K562 (cell line): Measurements from ENCODE around the gene DHRS3. TPM values are rescaled to one million over a fixed set of nuclear protein-coding genes. Genes with fewer than 3 reads are reported as not detected.
A peak's percentile ranks its signal among the peaks of the same experiment; 100 is the strongest.

Experiments
- CCNT2 ChIP-seq: IDR thresholded peaks from 2 replicates; pipeline ENCODE4 v1.6.1; 2011; ENCODE audit warnings: borderline replicate concordance, low read depth, mild to moderate bottlenecking, moderate library complexity, mixed read lengths, low read length; ENCODE audit not compliant: insufficient read length; ENCODE audit errors: extremely low read depth
- HMGN3 ChIP-seq: IDR thresholded peaks from 2 replicates; pipeline ENCODE4 v1.6.1; 2011; ENCODE audit warnings: borderline replicate concordance, low read depth, mild to moderate bottlenecking, mixed read lengths, low read length; ENCODE audit not compliant: insufficient read length; ENCODE audit errors: extremely low read depth
- MIER1 ChIP-seq: fragments of 450-650 bp; IDR thresholded peaks from 2 replicates; pipeline ENCODE4 v1.6.1; 2016; ENCODE audit warnings: antibody characterized with exemption, mild to moderate bottlenecking, low read depth
- RAD51 ChIP-seq: fragments of 450-650 bp; IDR thresholded peaks from 2 replicates; pipeline ENCODE4 v1.7.1; 2016; ENCODE audit warnings: low read depth, mild to moderate bottlenecking, borderline replicate concordance
- polyA plus RNA-seq, 8 experiments: library from polyadenylated mRNA; depleted of rRNA in 4 of 8; stranded (reverse) in 5 of 8; unstranded in 3 of 8; fragments of >200 nt; fragmentation: Nextera tagmentation in 2 of 8; fragmentation: Illumina TruSeq in 1 of 8; extraction: Ambion mirVana in 2 of 8; extraction: Trizol in 1 of 8; gene quantifications; 2 replicates each; pipeline versions ENCODE4 v1.2.1 to v1.2.3, GENCODE V29; 2011 to 2014; ENCODE audit warnings: inconsistent platforms in 1 of 8, missing spikeins in 1 of 8
- total RNA-seq, 7 experiments: library from RNA; depleted of rRNA in 6 of 7; stranded (reverse); fragments of >200 nt in 6 of 7; fragmentation: Illumina TruSeq in 2 of 7; extraction: Trizol in 2 of 7; gene quantifications; 2 replicates each; pipeline versions ENCODE4 v1.2.1 to v1.2.3, GENCODE V29; 2011 to 2021; ENCODE audit warnings: low replicate concordance in 1 of 7
- TF ChIP-seq, protein P1 (sequence below): fragments of 450-650 bp; IDR thresholded peaks from 2 replicates; pipeline ENCODE4 v1.6.1; 2016; ENCODE audit warnings: mild to moderate bottlenecking, moderate library complexity
- TF ChIP-seq, protein P2 (sequence below), 3 experiments: fragments of 200-800 bp in 1 of 3; sonication (Bioruptor generic) in 1 of 3; sonication (generic) in 1 of 3; formaldehyde crosslinking in 1 of 3; IDR thresholded peaks; 2 replicates each; pipeline versions ENCODE4 v1.6.1 to v1.8.0; 2016 to 2022; ENCODE audit warnings: mild to moderate bottlenecking in 2 of 3, missing compliant biosample characterization in 2 of 3, missing genetic modification characterization in 2 of 3, missing genetic modification reagents in 1 of 3
- TF ChIP-seq, protein P3 (sequence below): fragments of 450-650 bp; IDR thresholded peaks from 2 replicates; pipeline ENCODE4 v1.6.1; 2016; ENCODE audit warnings: borderline replicate concordance
- TF ChIP-seq, protein P4 (sequence below), 2 experiments: fragments of 450-650 bp in 1 of 2; sonication (generic) in 1 of 2; formaldehyde crosslinking in 1 of 2; IDR thresholded peaks in 1 of 2; conservative IDR thresholded peaks in 1 of 2; 2 replicates each; pipeline versions ENCODE4 v1.6.1 to v1.8.1; 2016 to 2023; ENCODE audit warnings: mild to moderate bottlenecking in 2 of 2, moderate library complexity in 2 of 2, inconsistent platforms in 1 of 2, missing genetic modification reagents in 1 of 2

DHRS3 gene
- total and polyA plus RNA-seq, 9 of the 15 experiments (the other 6 are each of a cell fraction or from before 2014, with no cell fraction given) = 21.0 to 116 (median 58.7) TPM

DNA sequence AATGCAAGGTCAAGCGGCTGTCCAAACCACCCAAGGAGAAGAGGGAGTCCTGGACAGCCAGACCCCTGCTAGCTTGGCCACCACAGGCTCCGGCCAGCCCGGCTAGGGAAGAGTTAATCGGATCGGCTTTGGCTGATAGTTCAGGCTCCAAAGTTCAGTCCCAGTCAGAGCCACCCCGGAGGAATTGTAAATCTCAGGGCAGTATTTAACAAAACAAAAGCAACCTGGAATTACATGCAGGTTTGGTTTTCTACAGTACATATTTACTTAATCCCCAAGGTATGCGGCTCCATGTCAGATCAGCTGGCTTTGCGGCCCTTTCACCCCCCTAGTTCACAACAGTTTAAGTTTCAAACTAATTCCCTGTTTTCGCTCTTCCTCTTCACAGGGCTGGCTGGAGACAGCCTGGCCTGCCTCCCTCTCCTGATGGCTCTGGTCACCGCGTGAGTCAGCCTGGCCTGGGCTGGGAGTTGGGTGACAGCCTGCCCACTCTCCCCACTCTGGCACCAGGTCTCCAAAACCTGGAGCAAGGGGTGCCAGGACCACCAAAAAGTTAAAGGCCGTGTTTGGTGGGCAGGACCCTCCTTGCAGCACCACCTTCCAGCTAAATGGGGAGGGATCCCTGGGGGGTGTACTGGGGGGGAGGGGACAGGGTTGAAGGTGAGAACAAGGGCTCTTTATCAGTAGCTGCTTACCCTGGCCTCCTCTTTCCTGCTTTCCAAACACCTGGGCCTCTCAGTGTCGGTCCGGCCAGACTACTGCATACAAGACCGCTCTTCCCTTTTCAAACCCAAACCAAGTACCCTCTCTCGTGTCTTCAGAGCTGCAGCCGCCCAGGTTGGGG lies 1.9 kb downstream of the DHRS3 start (continued):
- TF ChIP-seq, protein P1, sequence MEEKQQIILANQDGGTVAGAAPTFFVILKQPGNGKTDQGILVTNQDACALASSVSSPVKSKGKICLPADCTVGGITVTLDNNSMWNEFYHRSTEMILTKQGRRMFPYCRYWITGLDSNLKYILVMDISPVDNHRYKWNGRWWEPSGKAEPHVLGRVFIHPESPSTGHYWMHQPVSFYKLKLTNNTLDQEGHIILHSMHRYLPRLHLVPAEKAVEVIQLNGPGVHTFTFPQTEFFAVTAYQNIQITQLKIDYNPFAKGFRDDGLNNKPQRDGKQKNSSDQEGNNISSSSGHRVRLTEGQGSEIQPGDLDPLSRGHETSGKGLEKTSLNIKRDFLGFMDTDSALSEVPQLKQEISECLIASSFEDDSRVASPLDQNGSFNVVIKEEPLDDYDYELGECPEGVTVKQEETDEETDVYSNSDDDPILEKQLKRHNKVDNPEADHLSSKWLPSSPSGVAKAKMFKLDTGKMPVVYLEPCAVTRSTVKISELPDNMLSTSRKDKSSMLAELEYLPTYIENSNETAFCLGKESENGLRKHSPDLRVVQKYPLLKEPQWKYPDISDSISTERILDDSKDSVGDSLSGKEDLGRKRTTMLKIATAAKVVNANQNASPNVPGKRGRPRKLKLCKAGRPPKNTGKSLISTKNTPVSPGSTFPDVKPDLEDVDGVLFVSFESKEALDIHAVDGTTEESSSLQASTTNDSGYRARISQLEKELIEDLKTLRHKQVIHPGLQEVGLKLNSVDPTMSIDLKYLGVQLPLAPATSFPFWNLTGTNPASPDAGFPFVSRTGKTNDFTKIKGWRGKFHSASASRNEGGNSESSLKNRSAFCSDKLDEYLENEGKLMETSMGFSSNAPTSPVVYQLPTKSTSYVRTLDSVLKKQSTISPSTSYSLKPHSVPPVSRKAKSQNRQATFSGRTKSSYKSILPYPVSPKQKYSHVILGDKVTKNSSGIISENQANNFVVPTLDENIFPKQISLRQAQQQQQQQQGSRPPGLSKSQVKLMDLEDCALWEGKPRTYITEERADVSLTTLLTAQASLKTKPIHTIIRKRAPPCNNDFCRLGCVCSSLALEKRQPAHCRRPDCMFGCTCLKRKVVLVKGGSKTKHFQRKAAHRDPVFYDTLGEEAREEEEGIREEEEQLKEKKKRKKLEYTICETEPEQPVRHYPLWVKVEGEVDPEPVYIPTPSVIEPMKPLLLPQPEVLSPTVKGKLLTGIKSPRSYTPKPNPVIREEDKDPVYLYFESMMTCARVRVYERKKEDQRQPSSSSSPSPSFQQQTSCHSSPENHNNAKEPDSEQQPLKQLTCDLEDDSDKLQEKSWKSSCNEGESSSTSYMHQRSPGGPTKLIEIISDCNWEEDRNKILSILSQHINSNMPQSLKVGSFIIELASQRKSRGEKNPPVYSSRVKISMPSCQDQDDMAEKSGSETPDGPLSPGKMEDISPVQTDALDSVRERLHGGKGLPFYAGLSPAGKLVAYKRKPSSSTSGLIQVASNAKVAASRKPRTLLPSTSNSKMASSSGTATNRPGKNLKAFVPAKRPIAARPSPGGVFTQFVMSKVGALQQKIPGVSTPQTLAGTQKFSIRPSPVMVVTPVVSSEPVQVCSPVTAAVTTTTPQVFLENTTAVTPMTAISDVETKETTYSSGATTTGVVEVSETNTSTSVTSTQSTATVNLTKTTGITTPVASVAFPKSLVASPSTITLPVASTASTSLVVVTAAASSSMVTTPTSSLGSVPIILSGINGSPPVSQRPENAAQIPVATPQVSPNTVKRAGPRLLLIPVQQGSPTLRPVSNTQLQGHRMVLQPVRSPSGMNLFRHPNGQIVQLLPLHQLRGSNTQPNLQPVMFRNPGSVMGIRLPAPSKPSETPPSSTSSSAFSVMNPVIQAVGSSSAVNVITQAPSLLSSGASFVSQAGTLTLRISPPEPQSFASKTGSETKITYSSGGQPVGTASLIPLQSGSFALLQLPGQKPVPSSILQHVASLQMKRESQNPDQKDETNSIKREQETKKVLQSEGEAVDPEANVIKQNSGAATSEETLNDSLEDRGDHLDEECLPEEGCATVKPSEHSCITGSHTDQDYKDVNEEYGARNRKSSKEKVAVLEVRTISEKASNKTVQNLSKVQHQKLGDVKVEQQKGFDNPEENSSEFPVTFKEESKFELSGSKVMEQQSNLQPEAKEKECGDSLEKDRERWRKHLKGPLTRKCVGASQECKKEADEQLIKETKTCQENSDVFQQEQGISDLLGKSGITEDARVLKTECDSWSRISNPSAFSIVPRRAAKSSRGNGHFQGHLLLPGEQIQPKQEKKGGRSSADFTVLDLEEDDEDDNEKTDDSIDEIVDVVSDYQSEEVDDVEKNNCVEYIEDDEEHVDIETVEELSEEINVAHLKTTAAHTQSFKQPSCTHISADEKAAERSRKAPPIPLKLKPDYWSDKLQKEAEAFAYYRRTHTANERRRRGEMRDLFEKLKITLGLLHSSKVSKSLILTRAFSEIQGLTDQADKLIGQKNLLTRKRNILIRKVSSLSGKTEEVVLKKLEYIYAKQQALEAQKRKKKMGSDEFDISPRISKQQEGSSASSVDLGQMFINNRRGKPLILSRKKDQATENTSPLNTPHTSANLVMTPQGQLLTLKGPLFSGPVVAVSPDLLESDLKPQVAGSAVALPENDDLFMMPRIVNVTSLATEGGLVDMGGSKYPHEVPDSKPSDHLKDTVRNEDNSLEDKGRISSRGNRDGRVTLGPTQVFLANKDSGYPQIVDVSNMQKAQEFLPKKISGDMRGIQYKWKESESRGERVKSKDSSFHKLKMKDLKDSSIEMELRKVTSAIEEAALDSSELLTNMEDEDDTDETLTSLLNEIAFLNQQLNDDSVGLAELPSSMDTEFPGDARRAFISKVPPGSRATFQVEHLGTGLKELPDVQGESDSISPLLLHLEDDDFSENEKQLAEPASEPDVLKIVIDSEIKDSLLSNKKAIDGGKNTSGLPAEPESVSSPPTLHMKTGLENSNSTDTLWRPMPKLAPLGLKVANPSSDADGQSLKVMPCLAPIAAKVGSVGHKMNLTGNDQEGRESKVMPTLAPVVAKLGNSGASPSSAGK = peak; percentile 16; the same call in 1 of the 2 replicates
- no peak for TF ChIP-seq MIER1
- TF ChIP-seq RAD51 = no peak
- peak; percentile 8 for TF ChIP-seq HMGN3
- TF ChIP-seq, protein P2, sequence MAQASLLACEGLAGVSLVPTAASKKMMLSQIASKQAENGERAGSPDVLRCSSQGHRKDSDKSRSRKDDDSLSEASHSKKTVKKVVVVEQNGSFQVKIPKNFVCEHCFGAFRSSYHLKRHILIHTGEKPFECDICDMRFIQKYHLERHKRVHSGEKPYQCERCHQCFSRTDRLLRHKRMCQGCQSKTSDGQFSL (CRISPR knock-in tag; IDR thresholded peaks at IDR 0.05) = peak; percentile 81
- TF ChIP-seq, protein P2 (tag; IDR thresholded peaks at IDR 0.05) = peak in 1 of 2 experiments; percentile 80; a peak in 2 of 4 replicates
- no peak for TF ChIP-seq CCNT2
- TF ChIP-seq, protein P3, sequence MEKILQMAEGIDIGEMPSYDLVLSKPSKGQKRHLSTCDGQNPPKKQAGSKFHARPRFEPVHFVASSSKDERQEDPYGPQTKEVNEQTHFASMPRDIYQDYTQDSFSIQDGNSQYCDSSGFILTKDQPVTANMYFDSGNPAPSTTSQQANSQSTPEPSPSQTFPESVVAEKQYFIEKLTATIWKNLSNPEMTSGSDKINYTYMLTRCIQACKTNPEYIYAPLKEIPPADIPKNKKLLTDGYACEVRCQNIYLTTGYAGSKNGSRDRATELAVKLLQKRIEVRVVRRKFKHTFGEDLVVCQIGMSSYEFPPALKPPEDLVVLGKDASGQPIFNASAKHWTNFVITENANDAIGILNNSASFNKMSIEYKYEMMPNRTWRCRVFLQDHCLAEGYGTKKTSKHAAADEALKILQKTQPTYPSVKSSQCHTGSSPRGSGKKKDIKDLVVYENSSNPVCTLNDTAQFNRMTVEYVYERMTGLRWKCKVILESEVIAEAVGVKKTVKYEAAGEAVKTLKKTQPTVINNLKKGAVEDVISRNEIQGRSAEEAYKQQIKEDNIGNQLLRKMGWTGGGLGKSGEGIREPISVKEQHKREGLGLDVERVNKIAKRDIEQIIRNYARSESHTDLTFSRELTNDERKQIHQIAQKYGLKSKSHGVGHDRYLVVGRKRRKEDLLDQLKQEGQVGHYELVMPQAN = peak; percentile 21; the same call in 1 of the 2 replicates
- TF ChIP-seq, protein P4, sequence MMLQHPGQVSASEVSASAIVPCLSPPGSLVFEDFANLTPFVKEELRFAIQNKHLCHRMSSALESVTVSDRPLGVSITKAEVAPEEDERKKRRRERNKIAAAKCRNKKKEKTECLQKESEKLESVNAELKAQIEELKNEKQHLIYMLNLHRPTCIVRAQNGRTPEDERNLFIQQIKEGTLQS (IDR thresholded peaks at IDR 0.05) = peak; percentile 71
- TF ChIP-seq, protein P4 (CRISPR knock-in tag; conservative IDR thresholded peaks at IDR 0.05) = no peak
